ENCODE results near the gene PHLDB3. TPM values are rescaled to one million over a fixed set of nuclear protein-coding genes. Genes with fewer than 3 reads are reported as not detected.

PHLDB3 gene
- total RNA-seq, 1 experiment from 2014 or later: 29.0 TPM

GRCh38 chr19:43450545-43450997 lies 54.0 kb downstream of the PHLDB3 start:
- intact Hi-C loops (cut with micrococcal nuclease): no loop called here
- Histone ChIP-seq H3K4me1 (ENCODE audit: insufficient read depth, low read length) (peaks cover 5% of the 10 kb centered on the region), H3K9me3 (ENCODE audit: low read length) (no peaks in the 10 kb centered on the region), H3K9ac (ENCODE audit: low read length) (no peak overlapping the region), H3K4me3 (ENCODE audit: low read length) (no peak overlapping the region), H3K27ac (ENCODE audit: low read length) (no peak overlapping the region), H3K9me2 (replicated peaks; ENCODE audit: low read length) (no peaks in the 10 kb centered on the region), H3F3A (ENCODE audit: low read length, unreplicated experiment) (no peaks in the 10 kb centered on the region), H3K79me2 (ENCODE audit: low read length) (no peaks in the 10 kb centered on the region), H4K20me1 (ENCODE audit: low read length) (no peaks in the 10 kb centered on the region), H3K4me2 (ENCODE audit: low read length) (no peak overlapping the region), H2AFZ (ENCODE audit: low read length) (no peak overlapping the region), H3K36me3 (ENCODE audit: low read depth, low read length) (no peaks in the 10 kb centered on the region), H3K27me3 (ENCODE audit: low read length) (no peaks in the 10 kb centered on the region)
- CTCF ChIA-PET: no interaction called here
- TF ChIP-seq EZH2phosphoT487 (IDR thresholded peaks at IDR 0.05; ENCODE audit: borderline replicate concordance, low read length) (no peak), CTCF (conservative IDR thresholded peaks at IDR 0.05; ENCODE audit: low read depth, low read length) (no peak), EZH2 (IDR thresholded peaks at IDR 0.05; ENCODE audit: low read length, unreplicated experiment) (no peak)
- no peak for DNase-seq
- POLR2A ChIA-PET (ENCODE audit: unreplicated experiment): no interaction called here
- BruUV-seq (replicated peaks): no TSS peak
- ATAC-seq: no peak

GRCh38 chr19:43447655-43448054 lies 56.9 kb downstream of the PHLDB3 start:
- Histone ChIP-seq H3K4me3 (ENCODE audit: low read length) (no peak overlapping the region), H3K36me3 (ENCODE audit: low read depth, low read length) (no peaks in the 10 kb centered on the region), H3K4me1 (ENCODE audit: insufficient read depth, low read length) (no peaks in the 10 kb centered on the region; the same call in 1 of the 2 replicates), H2AFZ (ENCODE audit: low read length) (no peak overlapping the region), H3K27me3 (ENCODE audit: low read length) (no peaks in the 10 kb centered on the region), H3K9ac (ENCODE audit: low read length) (no peak overlapping the region), H3K79me2 (ENCODE audit: low read length) (no peaks in the 10 kb centered on the region), H3K9me3 (ENCODE audit: low read length) (no peaks in the 10 kb centered on the region), H4K20me1 (ENCODE audit: low read length) (no peaks in the 10 kb centered on the region), H3K27ac (ENCODE audit: low read length) (no peak overlapping the region), H3F3A (ENCODE audit: low read length, unreplicated experiment) (no peaks in the 10 kb centered on the region), H3K9me2 (replicated peaks; ENCODE audit: low read length) (no peaks in the 10 kb centered on the region), H3K4me2 (ENCODE audit: low read length) (no peak overlapping the region)
- DNase-seq (no peak), ATAC-seq (no peak)
- BruUV-seq (replicated peaks): no TSS peak
- no peak for TF ChIP-seq CTCF (conservative IDR thresholded peaks at IDR 0.05; ENCODE audit: low read depth, low read length)
- no peak for TF ChIP-seq EZH2 (IDR thresholded peaks at IDR 0.05; ENCODE audit: low read length, unreplicated experiment)
- no peak for TF ChIP-seq EZH2phosphoT487 (IDR thresholded peaks at IDR 0.05; ENCODE audit: borderline replicate concordance, low read length)
- intact Hi-C loops (cut with micrococcal nuclease): loop anchor here (1.0 to 5.0 kb wide), 2 partner anchors 55 to 72 kb away; partner anchors contain the start of gene PHLDB3
- POLR2A ChIA-PET (ENCODE audit: unreplicated experiment): no interaction called here
- CTCF ChIA-PET: interaction anchor here (0.5 to 1.2 kb wide), 8 partner anchors 15 to 147 kb away, joined by 3 to 39 read pairs (median 4); partner anchors contain the start of genes LYPD3 and PHLDB3

GRCh38 chr19:43446746-43447489 lies 57.6 kb downstream of the PHLDB3 start:
- ChIA-PET POLR2A (ENCODE audit: unreplicated experiment) (no interaction called here), CTCF (interaction anchor here (0.5 to 1.2 kb wide), 8 partner anchors 14 to 148 kb away, joined by 3 to 39 read pairs (median 4); partner anchors contain the start of genes LYPD3 and PHLDB3)
- DNase-seq: peak; percentile 75

More at GRCh38 chr19:43446746-43447489, 57.6 kb downstream of the PHLDB3 start:
- no peaks in the 10 kb centered on the region for H3K9me3 ChIP-seq (ENCODE audit: low read length)
- ATAC-seq: peak; percentile 81
- H3K9me2 ChIP-seq (replicated peaks; ENCODE audit: low read length): no peaks in the 10 kb centered on the region
- H3K36me3 ChIP-seq (ENCODE audit: low read depth, low read length): no peaks in the 10 kb centered on the region
- peak overlapping the region; percentile 69 for H2AFZ ChIP-seq (ENCODE audit: low read length)
- H3K79me2 ChIP-seq (ENCODE audit: low read length): no peaks in the 10 kb centered on the region
- no TSS peak for BruUV-seq (replicated peaks)
- H3F3A ChIP-seq (ENCODE audit: low read length, unreplicated experiment): no peaks in the 10 kb centered on the region
- 0 out of 2 replicates have a peak overlapping the region, but pooled peaks have one; percentile 40 for H3K4me2 ChIP-seq (ENCODE audit: low read length)
- intact Hi-C loops (cut with micrococcal nuclease): loop anchor here (1.0 to 5.0 kb wide), 2 partner anchors 55 to 72 kb away; partner anchors contain the start of gene PHLDB3
- no peak overlapping the region for H3K27ac ChIP-seq (ENCODE audit: low read length)
- no peak overlapping the region for H3K4me3 ChIP-seq (ENCODE audit: low read length)
- TF ChIP-seq EZH2phosphoT487 (IDR thresholded peaks at IDR 0.05; ENCODE audit: borderline replicate concordance, low read length) (no peak), CTCF (conservative IDR thresholded peaks at IDR 0.05; ENCODE audit: low read depth, low read length) (peak; percentile 88), EZH2 (IDR thresholded peaks at IDR 0.05; ENCODE audit: low read length, unreplicated experiment) (no peak)
- no peaks in the 10 kb centered on the region for H4K20me1 ChIP-seq (ENCODE audit: low read length)
- no peaks in the 10 kb centered on the region for H3K27me3 ChIP-seq (ENCODE audit: low read length)
- H3K9ac ChIP-seq (ENCODE audit: low read length): no peak overlapping the region
- no peaks in the 10 kb centered on the region; the same call in 1 of the 2 replicates for H3K4me1 ChIP-seq (ENCODE audit: insufficient read depth, low read length)

Data from PC-3 (cell line).